Measurements from ENCODE around the gene SMIM26.

SMIM26 gene

GRCh38 chr20:18587665-18588573, 20.7 kb downstream of the SMIM26 start, which contains the start of gene DTD1:
TSS of gene DTD1 (plus strand) at chr20:18588054. CDS start at chr20:18588073, 19 bp downstream.
- DNase-seq, result peak; percentile 95

GRCh38 chr20:18588574-18588933, 21.3 kb downstream of the SMIM26 start:
- peak; percentile 64 for DNase-seq

DNA sequence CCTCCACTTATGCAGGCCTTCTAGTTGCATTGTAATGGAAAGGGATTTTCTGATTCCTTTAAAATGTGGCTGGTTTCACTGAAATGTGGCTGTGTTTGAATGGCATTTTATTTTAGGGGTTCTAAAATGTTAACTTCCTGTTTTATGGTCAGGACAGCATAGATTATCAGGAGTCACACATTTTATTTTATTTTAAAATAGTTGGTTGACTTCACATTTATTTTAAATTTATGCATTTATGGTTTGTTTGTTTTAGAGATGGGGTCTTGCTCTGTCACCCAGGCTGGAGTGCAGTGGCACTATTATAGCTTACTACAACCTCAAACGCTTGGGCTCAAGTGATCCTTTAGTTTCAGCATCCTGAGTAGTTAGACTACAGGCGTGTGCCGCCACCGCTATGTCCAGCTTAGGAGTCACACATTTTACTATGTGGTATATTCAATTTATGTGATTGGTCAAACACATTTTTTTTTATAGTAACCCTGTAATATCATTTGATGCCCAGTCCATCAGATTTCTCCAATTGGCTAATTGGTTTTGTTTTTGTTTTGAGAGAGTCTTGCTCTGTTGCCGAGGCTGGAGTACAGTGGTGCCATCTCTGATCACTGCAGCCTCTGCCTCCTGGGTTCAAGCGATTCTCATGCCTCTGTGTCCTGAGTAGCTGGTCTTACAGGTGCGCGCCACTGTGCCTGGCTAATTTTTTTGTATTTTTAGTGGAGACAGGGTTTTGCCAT, 22.9 kb downstream of the SMIM26 start:
- no peak for DNase-seq

DNA sequence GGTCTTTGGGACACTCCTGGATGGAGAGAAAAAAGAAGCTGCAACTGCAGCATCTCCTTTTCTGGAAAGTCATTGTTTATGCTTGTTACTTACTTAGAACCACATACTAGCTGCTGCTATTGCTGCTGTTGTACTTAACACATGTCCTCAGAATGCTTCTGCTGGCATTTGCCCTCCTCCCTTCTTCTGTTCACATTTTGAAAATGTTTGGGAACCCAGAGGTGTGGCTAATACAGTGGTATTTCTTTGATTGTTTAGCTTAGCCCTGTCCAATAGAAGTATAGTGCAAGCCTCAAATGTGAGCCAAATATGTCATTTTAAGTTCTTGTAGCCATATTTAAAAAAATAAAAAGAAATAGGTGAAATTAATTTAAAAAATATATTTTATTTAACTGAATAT, 29.0 kb downstream of the SMIM26 start:
- DNase-seq, result no peak

- no peak for DNase-seq
These were observed 42.5 kb downstream of the SMIM26 start for GRCh38 chr20:18609741-18610140.

DNA sequence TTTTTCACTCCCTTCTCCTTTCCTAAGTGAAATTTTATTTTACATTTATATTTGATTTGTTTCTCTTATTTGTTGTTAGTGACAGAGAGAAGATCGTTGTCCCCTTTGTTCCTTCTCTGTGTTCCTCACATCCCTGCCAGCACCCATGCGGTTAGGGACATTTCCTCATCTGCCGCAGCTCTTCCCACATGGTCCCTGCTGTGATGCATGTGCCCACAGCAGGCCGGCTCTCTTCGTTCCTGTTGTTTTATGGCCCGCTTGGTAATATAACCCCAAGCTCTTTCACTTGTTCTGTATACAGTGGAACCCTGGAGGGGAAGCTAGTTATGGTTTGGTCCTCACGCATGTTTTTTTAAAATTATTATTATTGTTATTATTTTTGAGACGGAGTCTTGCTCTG, 44.3 kb downstream of the SMIM26 start:
- DNase-seq, result no peak

DNA sequence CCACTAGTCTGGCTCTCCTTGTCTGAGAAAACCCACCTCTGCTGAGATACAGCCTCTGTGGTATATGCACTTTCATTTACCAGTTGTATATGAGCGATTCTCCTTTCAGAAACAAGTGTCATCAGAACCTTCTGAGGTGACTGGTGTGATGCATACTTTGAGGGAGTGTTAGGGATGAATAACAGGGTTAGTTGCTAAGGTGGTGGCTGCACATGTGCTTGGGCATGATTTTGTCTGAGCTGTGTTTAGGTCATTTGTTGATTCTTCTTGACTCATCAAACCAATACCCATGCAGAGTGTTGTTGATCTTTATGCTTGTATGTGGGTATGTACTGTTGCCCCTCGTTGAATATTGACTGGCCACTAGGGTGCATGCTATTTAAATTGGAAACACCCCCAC, 46.3 kb downstream of the SMIM26 start:
- DNase-seq, result no peak

GRCh38 chr20:18614244-18614643, 47.0 kb downstream of the SMIM26 start:
- DNase-seq, result no peak

GRCh38 chr20:18615020-18615650, 47.9 kb downstream of the SMIM26 start:
- DNase-seq, result no peak

All from activated effector memory CD4-positive, alpha-beta T cell treated with anti-CD3 and anti-CD28 coated beads, Interleukin-2, amount 50 U/mL, for 16 hours (primary cell).